OCI-LY1 (cell line): Measurements from ENCODE around the gene MAGI1.

Source experiments
- CTCF ChIP-seq: fragments of 200-600 bp; sonication (generic), shearing (Covaris generic); IDR thresholded peaks from 2 replicates; pipeline ENCODE4 v1.5.1; 2017; ENCODE audit warnings: mild to moderate bottlenecking, antibody characterized with exemption, low read length, moderate library complexity, mixed read lengths
- EZH2 ChIP-seq: fragments of 200-600 bp; sonication (generic), shearing (Covaris generic); IDR thresholded peaks from 2 replicates; pipeline ENCODE4 v1.8.0; 2017; ENCODE audit warnings: borderline replicate concordance, mixed run types, mild to moderate bottlenecking, antibody characterized with exemption, low read length, moderate library complexity, mixed read lengths

DNA sequence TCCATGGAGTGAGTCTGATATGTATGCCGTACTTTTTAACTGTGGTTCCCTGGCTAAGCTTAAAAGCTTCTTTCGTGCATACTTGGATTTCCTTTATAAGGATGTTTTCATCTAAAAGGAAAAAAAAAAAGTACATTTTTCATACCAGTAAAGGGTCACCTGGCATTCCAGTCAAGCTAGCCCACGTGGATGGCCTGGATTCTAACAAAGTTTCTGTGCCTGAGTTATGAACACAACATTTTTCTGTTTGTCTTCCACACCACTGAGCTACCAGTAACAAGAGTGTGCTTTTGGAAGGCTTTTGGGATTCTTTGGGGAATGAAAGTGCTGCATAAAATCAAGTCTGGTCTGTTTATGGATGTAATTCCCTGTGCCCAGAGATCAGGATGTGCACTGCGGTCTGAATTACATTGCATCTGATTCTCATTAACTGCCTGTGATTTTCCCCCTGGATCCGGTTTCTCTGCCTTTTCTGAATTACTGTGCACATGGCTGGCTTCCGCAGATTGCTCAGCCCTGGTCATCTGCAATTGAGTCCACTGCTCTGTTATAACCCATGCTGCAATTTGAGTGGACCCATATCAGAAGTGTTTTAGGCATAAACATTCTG is 38.2 kb upstream of the MAGI1 start:
- TF ChIP-seq CTCF (no peak), EZH2 (no peak)
